ENCODE measurements around the gene SLC38A9.

The SLC38A9 gene

GRCh38 chr5:55626790-55627189 is 85.3 kb downstream of the SLC38A9 start:
- no peak overlapping the region for H3K4me3 ChIP-seq (ENCODE audit: low read depth, low read length)
- no peak for TF ChIP-seq CTCF (IDR thresholded peaks at IDR 0.05; ENCODE audit: insufficient read depth, low read depth, low read length, missing control alignments)
- no peak for DNase-seq (ENCODE audit: low read depth)

- TF ChIP-seq CTCF (IDR thresholded peaks at IDR 0.05; ENCODE audit: insufficient read depth, low read depth, low read length, missing control alignments) = no peak
- peak; percentile 4 for DNase-seq (ENCODE audit: low read depth)
- H3K4me3 ChIP-seq (ENCODE audit: low read depth, low read length) = no peak overlapping the region
Observed at GRCh38 chr5:55625913-55626312, 86.2 kb downstream of the SLC38A9 start.

GRCh38 chr5:55625589-55625909 is 86.6 kb downstream of the SLC38A9 start:
- no peak for DNase-seq (ENCODE audit: low read depth)
- TF ChIP-seq CTCF (IDR thresholded peaks at IDR 0.05; ENCODE audit: insufficient read depth, low read depth, low read length, missing control alignments) = no peak
- H3K4me3 ChIP-seq (ENCODE audit: low read depth, low read length) = no peak overlapping the region

GRCh38 chr5:55624841-55625588 is 87.1 kb downstream of the SLC38A9 start:
- DNase-seq (ENCODE audit: low read depth) = no peak
- H3K4me3 ChIP-seq (ENCODE audit: low read depth, low read length) = no peak overlapping the region
- TF ChIP-seq CTCF (IDR thresholded peaks at IDR 0.05; ENCODE audit: insufficient read depth, low read depth, low read length, missing control alignments) = no peak

GRCh38 chr5:55623789-55624188 is 88.3 kb downstream of the SLC38A9 start:
- no peak for TF ChIP-seq CTCF (IDR thresholded peaks at IDR 0.05; ENCODE audit: insufficient read depth, low read depth, low read length, missing control alignments)
- no peak overlapping the region for H3K4me3 ChIP-seq (ENCODE audit: low read depth, low read length)
- no peak for DNase-seq (ENCODE audit: low read depth)

GRCh38 chr5:55622460-55622859 is 89.7 kb downstream of the SLC38A9 start:
- no peak for DNase-seq (ENCODE audit: low read depth)
- TF ChIP-seq CTCF (IDR thresholded peaks at IDR 0.05; ENCODE audit: insufficient read depth, low read depth, low read length, missing control alignments) = no peak
- H3K4me3 ChIP-seq (ENCODE audit: low read depth, low read length) = no peak overlapping the region

GRCh38 chr5:55621229-55621628 is 90.9 kb downstream of the SLC38A9 start:
- H3K4me3 ChIP-seq (ENCODE audit: low read depth, low read length) = no peak overlapping the region
- TF ChIP-seq CTCF (IDR thresholded peaks at IDR 0.05; ENCODE audit: insufficient read depth, low read depth, low read length, missing control alignments) = no peak
- no peak for DNase-seq (ENCODE audit: low read depth)

All from GM12865 (cell line).